Common myeloid progenitor, CD34-positive (primary cell): Measurements from ENCODE around the gene GNG11.

ENCODE experiments used
- CTCF ChIA-PET: fragments of 350-600 bp; sonication (Branson Sonifier 250); formaldehyde crosslinking; loops from one replicate; lab custom pipeline; 2021; ENCODE audit warnings: antibody characterized with exemption; lab: Charles Lee
- POLR2A ChIA-PET: fragments of 350-600 bp; sonication (Branson Sonifier 250); formaldehyde crosslinking; loops from one replicate; lab custom pipeline; 2021; ENCODE audit warnings: antibody characterized with exemption; lab: Charles Lee
- DNase-seq, 3 donors: peaks; one replicate each; pipeline versions ENCODE4 v3.0.0 to v3.0.0-alpha.2; 2013
- H3K27ac ChIP-seq, 2 experiments: 1 replicate in 1 of 2; 2 replicates in 1 of 2; pipeline ENCODE4 v1.7.0; 2013; ENCODE audit warnings: inconsistent platforms in 2 of 2, low read length in 2 of 2, mild to moderate bottlenecking in 2 of 2, low read depth in 1 of 2, moderate library complexity in 1 of 2; ENCODE audit not compliant: severe bottlenecking in 2 of 2, insufficient read depth in 1 of 2, poor library complexity in 1 of 2
- H3K27me3 ChIP-seq, 5 experiments: replicated peaks in 2 of 5; 1 replicate in 3 of 5; 2 replicates in 2 of 5; pipeline versions ENCODE4 v1.6.1 to v1.7.0; 2013; ENCODE audit warnings: low read length in 4 of 5, mild to moderate bottlenecking in 2 of 5, moderate library complexity in 2 of 5, inconsistent platforms in 1 of 5; ENCODE audit not compliant: insufficient read depth in 5 of 5, control insufficient read depth in 4 of 5
- H3K36me3 ChIP-seq, 4 experiments: 1 replicate in 2 of 4; 2 replicates in 2 of 4; pipeline versions ENCODE4 v1.6.1 to v1.7.0; 2013; ENCODE audit warnings: low read length in 3 of 4, control low read depth in 1 of 4, mild to moderate bottlenecking in 1 of 4; ENCODE audit not compliant: control insufficient read depth in 4 of 4, insufficient read depth in 4 of 4
- H3K4me1 ChIP-seq, 4 experiments: 1 replicate in 3 of 4; 2 replicates in 1 of 4; pipeline versions ENCODE4 v1.6.1 to v1.7.1; 2013; ENCODE audit warnings: low read length in 3 of 4, mild to moderate bottlenecking in 3 of 4, control low read depth in 1 of 4, inconsistent platforms in 1 of 4, moderate library complexity in 1 of 4; ENCODE audit not compliant: control insufficient read depth in 4 of 4, insufficient read depth in 4 of 4; ENCODE audit errors: control extremely low read depth in 1 of 4
- H3K4me3 ChIP-seq, 7 experiments: 1 replicate in 4 of 7; 2 replicates in 3 of 7; pipeline versions ENCODE4 v1.5.1 to v1.7.0; 2013; ENCODE audit warnings: mild to moderate bottlenecking in 7 of 7, low read length in 6 of 7, moderate library complexity in 6 of 7, inconsistent platforms in 2 of 7, low read depth in 2 of 7, control low read depth in 1 of 7; ENCODE audit not compliant: insufficient read depth in 4 of 7, control insufficient read depth in 1 of 7; ENCODE audit errors: extremely low read depth in 1 of 7
- H3K9me3 ChIP-seq, 5 experiments: 1 replicate in 4 of 5; 2 replicates in 1 of 5; pipeline versions ENCODE4 v1.6.1 to v1.7.1; 2013; ENCODE audit warnings: low read length in 4 of 5, mild to moderate bottlenecking in 2 of 5, inconsistent platforms in 1 of 5, low read depth in 1 of 5, moderate library complexity in 1 of 5; ENCODE audit not compliant: control insufficient read depth in 4 of 5, insufficient read depth in 2 of 5; ENCODE audit errors: control extremely low read depth in 1 of 5
- WGBS: methylation state at CpG from one replicate; pipeline ENCODE4 v1.1.5; 2013; ENCODE audit not compliant: insufficient coverage; 5-methylcytosine and 5-hydroxymethylcytosine counted together

The GNG11 gene

GRCh38 chr7:93894966-93895640 is 26.4 kb upstream of the GNG11 start:
- H3K9me3 ChIP-seq: no peaks in the 10 kb centered on the region
- peak in 2 of 3 donors; percentile 15 to 28 for DNase-seq
- H3K27ac ChIP-seq: no peak overlapping the region
- peaks cover 0 to 8% (median 8%) of the 10 kb centered on the region in 4 experiments for H3K4me1 ChIP-seq
- H3K27me3 ChIP-seq: peaks cover 2 to 94% (median 50%) of the 10 kb centered on the region in 5 experiments
- POLR2A ChIA-PET: no interaction called here
- CTCF ChIA-PET: interaction anchor here (1.4 kb wide), 1 partner anchor 26 kb away, joined by 3 read pairs; the partner anchor contains the start of gene GNG11
- 100% methylated on average over 1 of the region's 3 CpGs for WGBS
- H3K36me3 ChIP-seq: no peaks in the 10 kb centered on the region
- H3K4me3 ChIP-seq: no peak overlapping the region

GRCh38 chr7:93895859-93896600 is 25.5 kb upstream of the GNG11 start:
- no peak for DNase-seq
- CTCF ChIA-PET: interaction anchor here (0.7 to 1.4 kb wide), 3 partner anchors 25 to 191 kb away, joined by 3 to 5 read pairs (median 3); partner anchors contain the start of gene GNG11
- POLR2A ChIA-PET: no interaction called here
- no peaks in the 10 kb centered on the region for H3K9me3 ChIP-seq
- no peak overlapping the region for H3K4me3 ChIP-seq
- peaks cover 2 to 89% (median 46%) of the 10 kb centered on the region in 5 experiments for H3K27me3 ChIP-seq
- no peak overlapping the region for H3K27ac ChIP-seq
- WGBS: 83% methylated on average over 1 of the region's 4 CpGs
- H3K4me1 ChIP-seq: no peaks in the 10 kb centered on the region
- no peaks in the 10 kb centered on the region for H3K36me3 ChIP-seq

DNA sequence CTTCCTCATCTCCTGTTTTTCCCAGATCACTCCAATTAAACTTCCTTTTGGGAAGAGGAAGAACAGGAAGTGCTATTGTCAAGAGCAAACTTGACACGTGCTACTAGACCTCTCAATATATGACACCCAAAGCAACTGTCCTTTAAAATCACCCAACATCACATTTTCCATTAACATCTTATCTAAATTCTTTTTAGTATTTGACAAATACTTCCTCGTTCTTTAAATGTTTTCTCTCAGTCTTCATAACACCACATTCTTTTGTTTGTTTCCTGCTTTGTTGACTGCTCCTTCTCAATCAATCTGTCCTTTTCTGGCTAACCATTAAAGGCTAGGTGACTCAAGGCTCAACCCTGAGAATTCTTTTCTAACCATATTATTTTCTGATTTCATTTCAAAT is 23.9 kb upstream of the GNG11 start:
- Histone ChIP-seq H3K27ac (no peak overlapping the region), H3K4me1 (no peaks in the 10 kb centered on the region), H3K36me3 (no peaks in the 10 kb centered on the region), H3K27me3 (peaks cover 2 to 84% (median 40%) of the 10 kb centered on the region in 5 experiments), H3K9me3 (no peaks in the 10 kb centered on the region), H3K4me3 (no peak overlapping the region)
- WGBS: 78% methylated on average over 2 of the region's 2 CpGs
- CTCF ChIA-PET: interaction anchor here (0.6 kb wide), 2 partner anchors 23 to 168 kb away, joined by 3 to 4 read pairs; no protein-coding TSS in a partner anchor
- DNase-seq: no peak
- POLR2A ChIA-PET: no interaction called here

GRCh38 chr7:93902777-93903423 is 18.6 kb upstream of the GNG11 start:
- no CpG with 5 or more reads among the region's 1 CpG for WGBS
- POLR2A ChIA-PET: no interaction called here

DNA sequence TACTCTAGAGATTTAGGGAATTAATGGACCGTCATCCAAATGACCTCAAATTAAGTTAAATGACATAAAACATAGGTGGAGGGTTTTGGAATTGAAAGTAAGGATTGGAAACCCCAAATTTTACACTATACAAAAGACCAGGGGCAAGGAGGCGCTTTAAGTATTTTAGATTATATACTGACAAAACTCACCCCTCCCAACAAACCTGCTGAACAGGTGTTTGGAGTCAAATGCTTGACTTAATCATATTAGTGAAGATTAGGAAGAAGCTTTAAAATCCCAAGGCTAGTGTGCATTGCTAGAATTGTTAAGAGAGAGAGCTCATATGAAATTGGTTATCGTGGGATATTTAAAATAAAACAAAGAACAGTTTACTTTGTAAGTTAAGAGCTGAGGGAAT is 15.3 kb upstream of the GNG11 start, which contains the start of gene GNGT1:
Gene GNGT1 (plus strand): TSS at position 301 of the 400 bp plus-strand sequence. CDS start 180 bp downstream, outside the sequence.
- 100% methylated on average over 1 of the region's 3 CpGs for WGBS
- no peak within 1 kb of the TSS for H3K4me3 ChIP-seq

More at GRCh38 chr7:93902777-93903423, 18.6 kb upstream of the GNG11 start:
- CTCF ChIA-PET: interaction anchor here (0.6 to 4.5 kb wide), 18 partner anchors 11 to 374 kb away, joined by 3 to 37 read pairs (median 4); partner anchors contain the start of genes GNG11 and TFPI2
- no peaks in the 10 kb centered on the region for H3K4me1 ChIP-seq
- H3K27me3 ChIP-seq: peaks cover 0 to 67% (median 33%) of the 10 kb centered on the region in 5 experiments
- no peaks in the 10 kb centered on the region for H3K9me3 ChIP-seq
- peak in 2 of 3 donors; percentile 56 to 65 for DNase-seq
- no peak overlapping the region for H3K4me3 ChIP-seq
- H3K27ac ChIP-seq: no peak overlapping the region
- H3K36me3 ChIP-seq: no peaks in the 10 kb centered on the region

DNA sequence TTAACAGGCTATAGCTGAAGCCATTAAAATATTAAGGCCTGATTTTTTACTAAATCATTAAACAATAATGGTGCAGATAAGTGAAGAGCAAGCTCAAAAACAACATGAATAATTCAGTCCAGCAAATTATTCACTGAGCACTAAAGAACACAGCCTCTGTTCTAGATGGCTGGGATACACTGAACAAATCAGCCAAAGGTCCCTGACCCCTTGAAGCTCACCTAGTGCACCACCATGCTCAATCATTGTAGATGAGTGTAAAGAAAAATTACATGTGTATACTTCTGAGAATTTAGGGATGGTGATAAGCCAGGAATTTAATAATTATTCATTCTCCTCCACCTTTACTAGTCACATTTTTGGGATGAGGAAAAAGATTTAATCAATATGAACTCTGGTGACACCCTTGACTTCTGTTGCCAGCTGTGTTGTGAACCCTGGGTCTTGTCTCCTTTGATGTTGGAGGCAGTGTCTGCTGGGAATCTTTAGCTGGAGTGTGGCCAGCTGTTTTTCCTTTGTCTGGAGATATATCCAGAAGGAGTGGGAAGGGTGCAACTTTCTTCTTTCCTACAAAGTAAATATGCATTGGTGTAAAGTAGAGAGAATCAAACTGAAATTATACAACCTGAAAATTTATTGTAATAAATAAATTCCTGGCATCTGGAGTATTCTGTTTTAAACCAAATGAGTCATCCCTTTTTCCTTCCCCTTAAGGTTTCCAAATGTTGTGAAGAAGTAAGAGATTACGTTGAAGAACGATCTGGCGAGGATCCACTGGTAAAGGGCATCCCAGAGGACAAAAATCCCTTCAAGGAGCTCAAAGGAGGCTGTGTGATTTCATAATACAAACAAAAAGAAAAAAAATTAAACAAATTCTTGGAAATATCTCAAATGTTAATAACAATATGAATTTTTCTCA is 11.2 kb upstream of the GNG11 start:
- POLR2A ChIA-PET: no interaction called here
- CTCF ChIA-PET: interaction anchor here (0.8 to 2.9 kb wide), 6 partner anchors 9 to 365 kb away, joined by 3 to 12 read pairs (median 3); partner anchors contain the start of gene GNG11
- WGBS: no CpG with 5 or more reads among the region's 3 CpGs

More for the DNA sequence above, 15.3 kb upstream of the GNG11 start, which contains the start of gene GNGT1:
- ChIA-PET POLR2A (no interaction called here), CTCF (interaction anchor here (0.9 to 1.2 kb wide), 3 partner anchors 106 to 181 kb away, joined by 3 to 5 read pairs (median 3); no protein-coding TSS in a partner anchor)
- Histone ChIP-seq H3K9me3 (no peaks in the 10 kb centered on the region), H3K36me3 (no peaks in the 10 kb centered on the region), H3K27ac (no peak within 1 kb of the TSS), H3K4me1 (no peaks in the 10 kb centered on the region), H3K27me3 (peaks cover 0 to 54% (median 20%) of the 10 kb centered on the region in 5 experiments)
- no peak for DNase-seq

More for the DNA sequence above, 11.2 kb upstream of the GNG11 start:
- Histone ChIP-seq H3K36me3 (no peaks in the 10 kb centered on the region), H3K4me1 (no peaks in the 10 kb centered on the region), H3K27me3 (peaks cover 0 to 46% (median 7%) of the 10 kb centered on the region in 5 experiments), H3K4me3 (no peak overlapping the region), H3K9me3 (no peaks in the 10 kb centered on the region), H3K27ac (no peak overlapping the region)
- no peak for DNase-seq
